Superior temporal gyrus (tissue), 1 donor: Measurements from ENCODE around the gene OSBPL10.
A peak's percentile ranks its signal among the peaks of the same experiment; 100 is the strongest.
"Not testable (repeated sequence)": the region's sequence is repeated elsewhere in the genome, so short reads cannot be mapped to it uniquely, and the experiment has no call there.

Source experiments
- DNase-seq: peaks from one replicate; pipeline ENCODE4 v3.0.0-alpha.2; 2016; ENCODE audit errors: extremely low spot score

The OSBPL10 gene

DNA sequence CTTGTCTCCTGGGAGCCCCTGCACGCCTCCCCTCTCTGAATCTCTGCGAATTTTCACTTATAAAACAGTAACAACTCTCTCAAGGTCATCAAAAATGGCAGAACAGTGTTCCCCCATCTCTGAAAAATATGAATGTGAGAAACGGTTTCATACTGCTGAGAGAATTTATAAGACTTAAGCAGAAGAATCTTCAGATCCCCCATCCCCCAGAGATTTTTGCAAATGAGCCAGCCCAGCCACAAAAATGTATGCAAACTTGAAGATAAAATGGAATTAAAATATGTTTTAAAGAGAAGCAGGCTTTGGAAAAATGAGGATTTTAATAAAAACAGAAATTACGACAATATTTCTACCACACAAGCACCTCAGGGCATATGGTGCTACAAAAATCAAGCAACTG, 275.3 kb downstream of the OSBPL10 start:
- DNase-seq = no peak

DNA sequence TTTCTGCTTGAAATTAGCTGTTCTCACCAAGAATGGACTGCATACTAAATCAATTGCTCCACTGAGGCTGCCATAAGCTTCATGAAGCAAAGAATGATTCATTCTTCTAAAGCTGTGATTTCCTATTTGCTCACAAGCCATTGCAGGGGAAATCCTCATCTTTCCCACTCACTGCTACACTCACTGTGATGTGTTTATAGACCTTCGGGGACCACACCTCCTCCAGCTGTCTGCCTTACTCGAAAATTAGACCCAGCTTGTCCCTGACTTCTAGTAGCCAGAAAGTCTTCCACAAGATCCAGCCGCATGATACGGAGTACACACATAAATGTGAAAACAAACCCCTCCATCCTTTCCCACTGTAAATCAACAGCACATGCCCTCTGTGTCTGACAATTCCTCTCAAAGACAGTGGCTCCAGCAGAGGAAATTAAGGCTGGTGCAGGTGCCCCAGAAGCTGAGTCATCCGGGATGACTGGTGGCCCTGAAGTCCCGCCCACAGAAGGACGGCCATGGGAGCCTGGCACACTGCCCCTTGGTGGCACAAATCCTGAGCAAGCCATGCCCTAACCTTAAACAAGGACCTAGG, 276.4 kb downstream of the OSBPL10 start:
- DNase-seq = peak; percentile 39

DNA sequence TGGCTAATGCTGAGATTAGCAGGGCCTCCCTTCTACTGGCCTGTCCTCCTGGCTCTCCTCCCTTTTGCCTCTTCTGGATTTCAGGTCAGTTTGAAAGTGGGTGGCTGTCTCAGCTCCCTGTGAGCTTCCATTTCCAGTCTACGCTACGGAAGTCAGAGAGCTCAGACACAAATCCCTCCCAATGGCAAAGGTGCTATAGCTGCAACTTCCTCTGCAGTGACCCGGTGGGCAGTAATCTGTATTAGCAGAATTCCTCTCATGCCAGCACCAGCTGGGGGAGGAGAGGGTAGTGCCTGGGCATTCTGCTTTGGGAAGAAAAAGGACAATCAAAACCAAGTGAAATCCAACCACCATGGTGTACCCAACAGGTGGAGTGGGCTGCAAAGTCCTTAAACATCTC, 276.9 kb downstream of the OSBPL10 start:
- no peak for DNase-seq

DNA sequence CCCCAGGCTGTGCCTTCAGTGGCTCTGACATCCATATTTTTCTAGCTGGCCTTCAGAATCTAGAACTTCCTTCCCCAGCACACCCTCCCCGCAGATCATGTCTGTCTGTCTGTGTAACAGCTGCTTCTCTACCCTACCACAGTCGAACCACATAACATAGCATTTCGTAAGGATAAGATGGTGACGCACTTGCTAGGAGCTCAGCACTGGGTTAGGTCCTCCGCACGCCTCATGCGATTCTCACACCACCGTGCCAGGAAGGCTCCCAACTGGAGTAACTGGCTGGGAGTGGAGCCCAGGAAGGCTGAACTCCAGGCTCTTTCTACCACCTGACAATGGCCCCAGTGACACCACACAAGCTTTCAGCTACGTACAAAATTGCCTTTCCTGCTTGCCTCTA, 279.8 kb downstream of the OSBPL10 start:
- DNase-seq = no peak

DNA sequence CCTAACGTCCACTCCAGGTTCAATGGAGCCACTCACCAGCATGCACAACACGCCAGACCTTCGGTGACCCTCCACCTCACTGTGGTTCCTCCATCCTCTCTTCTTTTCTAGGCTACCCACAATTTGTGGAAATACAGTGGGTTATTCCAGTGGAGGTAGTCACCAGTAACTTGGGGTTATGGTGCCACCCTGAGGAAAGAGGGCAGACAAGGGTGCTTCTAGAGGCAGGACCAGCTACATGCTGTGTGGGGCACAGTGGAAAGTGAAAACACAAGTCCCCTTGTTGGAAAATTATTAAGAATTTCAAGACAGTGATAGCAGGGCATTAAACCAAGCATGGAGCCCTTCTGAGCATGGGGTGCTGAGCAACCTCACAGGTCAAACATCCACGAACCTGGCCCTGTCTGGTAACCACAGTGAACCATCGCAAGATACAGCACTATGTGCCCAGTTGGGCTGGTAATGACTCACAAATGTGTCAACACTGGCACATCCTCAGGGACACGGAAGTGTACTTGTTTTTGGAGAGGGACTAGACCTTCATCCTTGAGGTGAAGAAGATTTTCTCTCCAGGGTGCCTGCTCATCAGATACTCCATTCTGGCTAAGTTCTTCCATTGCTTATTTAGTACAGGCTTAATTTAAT, 281.6 kb downstream of the OSBPL10 start:
- DNase-seq = no peak

DNA sequence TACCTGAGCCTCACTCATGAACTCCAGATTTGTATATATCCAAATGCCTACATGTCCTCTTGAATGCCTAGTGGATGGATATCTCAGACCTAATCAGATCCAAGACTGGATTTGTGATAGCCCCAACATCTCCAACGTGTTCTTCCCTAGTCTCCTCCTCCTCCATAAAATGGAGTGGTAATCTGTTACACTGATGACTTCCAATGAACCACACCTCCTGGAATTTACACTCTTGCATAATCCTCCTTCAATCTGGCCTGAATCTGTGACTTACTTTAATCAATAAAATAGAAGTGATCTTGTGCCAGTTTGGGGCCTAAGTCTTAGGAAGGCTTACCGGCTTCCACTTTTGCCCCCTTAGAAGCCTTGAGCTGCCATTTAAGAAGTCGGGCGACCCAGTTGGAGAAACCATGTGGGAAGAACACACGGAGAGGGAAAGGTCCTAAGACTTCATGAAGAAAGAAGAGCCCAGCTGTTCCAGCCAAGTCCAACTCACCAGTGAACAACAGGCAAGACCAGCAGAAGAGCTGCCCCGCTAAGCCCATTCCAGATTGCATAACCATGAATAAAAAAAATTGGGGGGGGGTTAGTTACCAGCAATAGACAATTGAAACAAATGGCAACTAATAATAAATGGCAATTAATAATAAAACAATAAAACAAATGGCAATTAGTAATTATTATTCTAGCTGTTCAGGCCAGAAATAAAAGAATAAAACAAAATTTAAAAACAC, 284.1 kb downstream of the OSBPL10 start:
- no peak for DNase-seq

DNA sequence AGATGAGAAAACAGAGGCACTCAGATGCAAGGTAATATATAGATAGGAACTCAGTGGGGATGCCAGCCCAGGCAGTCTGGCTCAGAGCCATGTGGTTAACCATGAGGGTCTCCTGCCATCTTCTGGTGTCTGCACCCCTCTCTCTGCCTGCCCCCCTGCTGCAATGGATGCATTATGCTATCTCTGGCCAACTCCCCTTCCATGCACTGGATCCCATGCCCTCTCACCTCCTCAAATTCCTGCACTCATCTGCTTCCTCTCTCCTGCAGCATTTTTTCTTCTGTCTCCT, 285.1 kb downstream of the OSBPL10 start:
- no peak for DNase-seq

DNA sequence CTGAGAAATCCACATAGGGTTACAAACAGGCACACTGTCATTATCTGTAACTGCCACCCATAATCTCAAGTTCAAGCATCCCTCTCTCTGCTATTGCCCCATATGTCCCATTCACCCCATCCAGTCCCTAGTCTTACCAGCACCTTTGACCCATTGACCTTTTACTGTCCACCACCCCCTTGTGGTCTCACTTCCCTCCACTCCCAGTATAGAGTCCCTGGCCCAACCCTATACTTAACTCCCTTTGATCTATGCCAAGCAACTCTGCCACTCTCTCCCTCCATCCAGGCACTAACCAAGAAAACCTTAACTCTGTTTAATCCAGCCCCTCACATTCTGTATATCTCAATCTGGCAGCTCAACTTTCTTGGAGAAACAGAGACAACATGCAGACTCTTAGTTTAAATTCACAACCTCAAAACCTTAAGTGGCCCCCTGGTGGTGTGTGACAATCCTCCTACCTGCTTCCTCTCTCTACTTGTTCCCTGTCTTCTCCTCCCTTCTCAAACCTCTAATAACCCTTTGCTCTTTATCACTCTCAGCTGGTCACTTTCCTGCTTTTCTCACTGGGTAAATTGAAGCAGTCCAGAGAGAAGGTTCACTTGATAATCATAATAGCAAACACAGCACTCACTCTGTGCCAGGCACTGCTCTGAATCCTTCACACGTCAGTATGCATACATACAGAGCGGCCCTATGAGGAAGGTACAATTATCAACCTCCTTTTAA, 285.6 kb downstream of the OSBPL10 start:
- DNase-seq = no peak

DNA sequence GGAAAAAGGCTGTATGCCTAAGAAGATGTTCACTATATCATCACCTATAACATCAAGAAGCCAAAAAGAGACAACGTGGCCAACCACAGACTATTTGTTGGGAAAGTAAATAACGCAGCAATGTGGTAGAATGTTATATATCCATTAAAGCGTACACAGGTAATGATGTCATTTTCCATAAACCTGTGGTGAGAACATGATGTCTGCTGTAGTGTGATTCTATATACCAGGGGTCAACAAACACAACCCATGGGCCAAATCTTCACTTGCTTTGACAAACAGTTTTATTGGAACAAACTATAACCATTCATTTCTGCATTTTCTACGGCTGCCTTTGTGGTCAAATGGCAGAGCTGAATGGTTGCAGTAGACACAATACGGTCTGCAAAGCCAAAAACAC, 287.7 kb downstream of the OSBPL10 start:
- DNase-seq = no peak

DNA sequence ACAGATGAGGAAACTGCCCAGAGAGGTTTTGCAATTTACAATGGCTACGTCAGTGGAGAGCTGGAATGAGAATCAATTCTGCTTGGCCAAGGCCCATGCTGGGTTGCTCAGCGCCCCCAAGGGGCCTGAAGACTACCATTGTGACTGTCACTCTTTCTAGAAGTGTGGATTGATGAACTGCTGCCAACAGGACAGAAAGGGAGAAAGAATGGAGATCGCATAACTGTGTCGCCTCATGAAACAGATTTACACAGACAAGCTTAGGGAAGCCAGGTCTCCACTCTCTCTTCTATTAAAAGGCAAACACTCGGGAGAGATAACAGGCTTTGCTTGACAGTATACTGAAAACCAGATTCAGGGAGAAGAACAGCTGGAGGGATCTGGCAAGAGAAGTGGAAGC, 288.3 kb downstream of the OSBPL10 start:
- DNase-seq = no peak

DNA sequence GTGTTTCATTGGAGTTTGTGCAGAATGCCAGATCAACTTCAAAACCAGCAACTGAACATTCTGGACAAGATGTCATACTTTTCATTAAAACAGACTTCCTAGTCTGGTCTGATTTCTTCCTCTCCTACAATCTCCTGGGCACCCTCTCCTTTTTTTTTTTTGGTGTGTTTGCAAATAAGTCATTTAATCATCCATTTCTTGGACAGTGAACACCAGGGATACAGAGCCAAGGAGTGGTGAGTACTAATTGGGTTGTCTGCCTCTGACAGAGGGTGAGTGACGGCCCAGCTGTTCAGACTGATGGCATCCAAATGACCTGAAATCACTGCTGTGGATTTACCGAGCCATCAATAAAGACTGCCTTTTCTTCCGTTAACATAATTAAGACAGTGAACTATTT, 290.3 kb downstream of the OSBPL10 start:
- no peak for DNase-seq

DNA sequence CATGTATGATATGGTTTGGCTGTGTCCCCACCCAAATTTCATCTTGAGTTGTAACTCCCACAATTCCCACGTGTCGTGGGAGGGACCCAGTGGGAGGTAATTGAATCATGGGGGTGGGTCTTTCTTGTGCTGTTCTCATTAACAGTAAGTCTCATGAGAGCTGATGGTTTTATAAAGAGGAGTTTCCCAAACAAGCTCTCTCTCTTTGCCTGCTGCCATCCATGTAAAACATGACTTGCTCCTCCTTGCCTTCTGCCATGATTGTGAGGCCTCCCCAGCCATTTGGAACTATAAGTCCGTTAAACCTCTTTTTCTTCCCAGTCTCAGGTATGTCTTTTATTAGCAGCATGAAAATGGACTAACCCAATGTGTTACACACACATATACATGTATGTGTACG, 291.5 kb downstream of the OSBPL10 start:
- not testable (repeated sequence) for DNase-seq

DNA sequence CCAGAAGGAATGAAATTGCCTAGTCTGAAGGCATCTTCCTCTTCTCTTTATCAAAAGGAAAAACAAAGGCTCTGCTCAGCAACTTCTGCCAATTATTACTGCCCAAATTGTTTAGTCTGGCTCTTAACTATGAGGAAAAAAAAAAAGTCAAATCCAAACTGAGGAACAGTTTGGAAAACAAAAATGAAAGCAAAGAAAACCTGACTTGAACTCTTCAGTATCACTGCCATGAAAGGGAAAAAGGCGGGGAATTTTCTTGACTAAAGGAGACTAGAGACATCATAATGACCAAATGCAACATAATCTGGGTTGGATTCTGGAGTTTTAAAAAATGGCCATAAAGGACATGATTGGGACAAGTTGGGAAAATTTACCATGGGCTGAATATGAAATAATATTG, 292.1 kb downstream of the OSBPL10 start:
- no peak for DNase-seq

DNA sequence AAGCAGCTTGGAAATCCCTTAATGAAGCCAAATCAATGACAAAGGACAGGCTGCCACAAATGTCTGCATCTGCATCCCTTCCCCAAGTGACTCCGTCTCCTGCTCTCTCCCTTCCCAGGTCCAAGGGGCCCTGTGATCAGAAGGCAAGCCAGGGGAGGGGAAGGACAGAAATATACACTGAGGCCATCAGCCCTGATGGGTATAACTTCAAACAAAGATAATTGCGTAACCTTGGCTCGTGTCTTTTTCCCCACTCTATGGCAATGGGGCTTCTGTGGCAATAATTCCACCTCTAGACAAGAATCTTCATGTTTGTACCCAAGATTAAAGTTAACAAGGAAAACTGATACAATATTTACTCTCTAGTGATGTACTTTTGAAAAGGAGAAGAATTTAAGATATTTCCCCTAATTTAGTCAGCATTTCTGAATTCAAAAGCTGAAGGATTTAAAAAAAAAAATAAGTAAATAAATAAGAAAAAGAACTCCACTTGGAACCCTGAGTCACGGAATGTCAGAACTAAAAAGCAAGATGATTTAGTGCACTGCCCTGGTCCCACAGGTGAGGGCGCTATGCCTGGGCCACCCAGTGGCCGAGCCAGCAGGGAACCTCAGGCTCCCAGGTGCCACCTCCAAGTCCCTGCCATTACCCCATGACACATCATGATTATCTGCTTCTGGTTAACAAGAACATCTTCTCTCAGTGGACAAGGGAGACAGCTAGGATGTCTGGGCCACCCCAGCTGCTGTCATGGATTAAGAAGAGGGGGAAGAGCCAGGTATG, 293.9 kb downstream of the OSBPL10 start:
- no peak for DNase-seq

DNA sequence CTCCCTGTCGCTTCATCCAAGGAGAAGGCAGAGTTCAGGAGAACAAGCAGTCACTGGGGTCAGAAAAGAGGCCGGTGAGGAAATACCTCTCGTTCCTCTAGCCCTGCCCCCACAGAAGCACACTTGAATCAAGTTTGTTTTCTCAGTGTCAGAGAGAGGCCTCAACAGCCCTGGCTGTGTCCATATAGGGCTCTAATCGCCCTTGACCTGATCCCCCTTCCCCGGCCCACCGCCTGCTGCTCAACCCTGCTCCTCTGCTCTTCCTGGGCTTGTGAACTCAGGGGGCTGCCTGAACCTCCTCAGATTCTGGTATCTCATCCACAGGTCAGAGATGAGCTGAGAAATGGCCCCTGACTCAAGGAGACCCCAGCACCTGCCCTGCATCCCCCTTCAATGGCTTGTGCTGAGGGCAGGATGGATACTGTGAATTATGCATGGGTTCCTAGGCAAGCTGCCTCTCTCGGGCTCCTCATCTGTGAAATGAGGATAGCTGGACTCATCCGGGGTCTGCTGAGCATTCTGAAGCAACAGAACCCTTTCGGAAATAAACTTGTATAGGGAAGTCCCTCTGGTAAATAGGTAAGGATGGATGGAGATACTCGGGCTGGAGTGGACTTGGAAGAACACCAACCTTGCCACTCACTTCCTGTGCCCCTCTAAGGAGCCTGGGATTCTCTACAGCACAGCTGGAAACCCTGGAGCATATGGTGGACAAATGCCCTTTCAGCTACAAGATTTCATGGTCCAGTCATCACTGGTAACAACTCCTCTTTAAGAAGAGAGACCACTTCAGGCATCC, 300.8 kb downstream of the OSBPL10 start:
- no peak for DNase-seq

DNA sequence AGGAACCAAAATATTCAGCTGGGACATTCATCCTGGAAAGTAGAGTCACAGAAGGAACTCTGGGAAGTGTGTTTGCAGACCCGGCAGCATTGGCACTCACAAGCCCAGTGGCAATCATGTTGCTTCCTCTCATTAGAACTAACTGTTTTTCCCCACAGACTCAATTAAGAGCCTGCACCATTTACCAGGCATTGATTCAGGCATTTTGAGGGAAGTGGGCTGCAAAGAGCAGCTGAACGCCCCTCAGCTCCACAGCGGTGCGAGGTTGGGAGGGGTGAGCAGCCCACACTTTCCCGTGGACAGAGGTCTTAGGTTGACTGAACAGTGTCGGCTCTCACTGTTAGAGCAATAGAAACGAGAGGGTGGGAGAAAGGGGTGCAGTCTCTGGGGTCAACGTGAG, 304.5 kb downstream of the OSBPL10 start:
- no peak for DNase-seq

DNA sequence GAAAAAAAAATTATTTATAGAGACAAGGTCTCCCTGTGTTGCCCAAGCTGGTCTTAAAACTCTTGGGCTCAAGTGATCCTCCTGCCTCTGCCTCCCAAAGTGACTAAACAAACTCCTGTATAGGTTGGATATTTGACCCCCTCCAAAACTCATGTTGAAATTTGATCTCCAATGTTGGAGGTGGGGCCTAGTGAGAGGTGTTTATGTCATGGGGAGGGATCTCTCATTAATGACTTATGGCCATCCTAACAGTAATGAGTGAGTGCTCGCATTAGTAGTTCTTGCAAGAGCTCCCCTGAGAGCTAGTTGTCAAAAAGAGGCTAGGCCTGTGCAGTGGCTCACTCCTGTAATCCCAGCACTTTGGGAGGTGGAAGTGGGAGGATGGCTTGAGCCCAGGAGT, 307.1 kb downstream of the OSBPL10 start:
- DNase-seq = no peak

DNA sequence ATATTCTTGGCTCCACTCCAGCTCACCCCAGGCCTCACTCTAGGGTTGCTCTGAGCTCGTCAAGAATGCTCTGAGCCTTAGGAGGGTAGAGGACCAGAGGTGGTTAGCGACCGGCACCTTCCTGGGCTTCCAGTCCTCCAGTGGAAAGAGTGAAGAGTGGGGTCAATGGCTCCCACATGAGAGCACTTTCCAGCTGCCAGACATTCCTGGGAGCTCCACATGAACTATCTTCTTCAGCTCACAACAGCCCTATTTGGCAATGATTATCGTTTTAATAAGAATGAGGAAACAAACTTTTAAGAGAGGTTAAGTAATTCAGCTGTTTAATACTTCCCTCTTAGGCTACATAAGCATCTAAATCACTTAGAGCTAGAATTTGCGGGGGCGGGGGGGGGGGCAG, 309.1 kb downstream of the OSBPL10 start:
- DNase-seq = no peak

DNA sequence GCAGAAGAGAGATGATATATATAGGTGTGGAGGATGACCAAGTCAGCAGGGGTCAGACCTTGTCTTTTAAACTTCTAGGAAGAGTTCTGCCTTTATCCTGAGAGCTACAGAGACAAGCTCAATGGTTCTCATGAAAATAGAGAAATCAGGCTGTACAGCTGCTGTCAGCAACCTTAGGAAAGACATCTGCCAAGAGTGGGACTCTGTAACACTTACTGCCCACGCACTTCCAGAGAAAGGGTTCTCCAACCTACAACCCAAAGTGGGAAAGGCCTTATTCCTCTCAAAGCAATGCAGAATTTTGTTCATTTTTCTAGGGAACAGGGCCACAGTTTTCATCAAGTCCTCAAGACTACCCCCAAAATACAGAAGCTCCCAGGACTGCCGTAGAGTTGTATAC, 309.6 kb downstream of the OSBPL10 start:
- DNase-seq = no peak

DNA sequence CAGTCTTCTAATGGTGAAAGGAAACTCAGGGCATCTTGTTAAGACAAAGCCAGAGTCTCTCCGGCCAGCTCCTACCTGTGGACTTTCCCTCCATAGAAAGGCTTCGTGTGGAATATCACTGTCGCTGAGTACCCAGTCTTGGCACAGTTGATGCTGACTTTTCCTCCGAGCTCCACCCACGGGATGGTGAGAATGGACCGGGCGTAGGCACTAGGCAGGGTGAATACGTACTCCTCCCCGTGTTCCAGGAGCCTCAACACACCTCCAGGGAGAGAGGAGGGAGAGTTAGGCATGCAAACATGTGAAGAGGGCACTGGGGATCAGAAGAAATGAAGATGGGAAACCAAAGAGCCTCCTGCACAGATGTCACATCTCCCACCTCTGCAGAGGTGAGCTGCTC, 310.3 kb downstream of the OSBPL10 start:
- DNase-seq = no peak

DNA sequence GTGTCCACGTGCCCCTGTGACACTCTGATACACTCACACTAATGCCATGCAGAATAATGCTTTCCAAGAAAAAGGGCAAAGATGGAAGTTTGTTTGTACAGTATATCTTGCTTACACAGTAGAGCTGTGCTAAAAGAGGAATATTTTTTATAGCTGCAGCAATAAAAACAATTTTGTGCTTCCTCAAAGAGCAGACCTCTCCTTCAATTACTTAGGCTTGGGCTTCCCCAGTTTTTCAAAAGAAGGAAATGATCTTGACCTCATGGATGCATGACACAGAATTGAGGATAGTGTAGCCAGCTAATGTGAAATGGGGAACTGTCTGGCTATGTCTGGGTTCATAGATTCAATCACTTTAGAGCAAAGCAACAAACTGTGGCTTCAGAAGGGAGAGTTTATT, 310.9 kb downstream of the OSBPL10 start:
- no peak for DNase-seq
